Hypothalamus (tissue), 51 donors: ENCODE results near the gene NTN4.
"Not testable (repeated sequence)": the region's sequence is repeated elsewhere in the genome, so short reads cannot be mapped to it uniquely, and the experiment has no call there.

ENCODE experiments used
- DNase-seq, 51 donors: peaks; one replicate each; lab custom pipeline; 2025; lab: John Stamatoyannopoulos, UW

NTN4 gene

GRCh38 chr12:95759718-95760117, 30.8 kb downstream of the NTN4 start:
- DNase-seq = no peak

DNA sequence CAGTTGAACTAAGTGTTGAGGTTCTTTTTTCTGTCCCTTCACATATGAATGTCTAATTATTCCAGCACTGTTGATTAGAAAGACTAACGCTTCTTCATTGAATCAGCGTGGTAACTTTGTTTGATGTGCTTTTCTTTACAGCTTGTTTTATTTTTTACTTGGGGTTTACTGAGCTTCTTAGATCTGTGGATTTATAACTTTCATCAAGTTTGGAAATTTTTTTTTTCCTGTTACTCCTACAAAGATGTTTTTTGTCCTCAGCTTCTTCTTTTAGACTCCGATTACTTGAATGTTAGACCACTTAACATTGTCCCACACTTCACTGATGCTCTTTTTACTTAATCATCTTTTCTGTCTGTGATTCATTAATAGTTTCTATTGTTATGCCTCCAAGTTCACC, 31.5 kb downstream of the NTN4 start:
- DNase-seq = no peak

- no peak for DNase-seq
These were observed 34.2 kb downstream of the NTN4 start for GRCh38 chr12:95756362-95756761.

DNA sequence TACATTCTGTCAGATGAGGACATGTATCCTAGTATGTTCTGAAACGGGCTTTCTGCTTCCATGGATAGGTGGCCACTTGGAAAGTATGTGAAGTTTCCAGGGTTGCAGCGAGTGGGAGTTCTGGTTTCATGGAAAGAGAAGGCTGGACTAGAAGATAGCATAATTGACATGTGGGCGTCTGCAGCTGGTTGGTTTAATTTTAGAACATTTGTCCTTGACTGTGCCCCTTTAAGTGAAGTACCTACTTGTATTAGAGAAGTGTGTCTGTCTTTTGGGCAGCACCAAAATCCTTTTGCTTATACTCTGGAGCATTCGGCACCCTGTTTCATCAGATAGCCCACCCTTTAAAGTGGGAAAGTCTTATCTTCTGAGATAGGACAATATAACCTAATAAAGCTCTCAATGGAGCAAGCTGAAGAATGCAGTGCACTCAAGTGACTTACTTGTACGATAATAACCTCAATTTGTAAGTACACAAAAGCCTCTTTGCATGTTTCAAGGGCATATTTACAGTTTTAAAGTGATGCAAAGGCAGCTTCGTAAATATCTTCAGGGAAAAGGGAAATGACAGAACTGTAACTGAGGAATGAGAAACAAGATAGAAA, 35.2 kb downstream of the NTN4 start:
- DNase-seq = no peak

DNA sequence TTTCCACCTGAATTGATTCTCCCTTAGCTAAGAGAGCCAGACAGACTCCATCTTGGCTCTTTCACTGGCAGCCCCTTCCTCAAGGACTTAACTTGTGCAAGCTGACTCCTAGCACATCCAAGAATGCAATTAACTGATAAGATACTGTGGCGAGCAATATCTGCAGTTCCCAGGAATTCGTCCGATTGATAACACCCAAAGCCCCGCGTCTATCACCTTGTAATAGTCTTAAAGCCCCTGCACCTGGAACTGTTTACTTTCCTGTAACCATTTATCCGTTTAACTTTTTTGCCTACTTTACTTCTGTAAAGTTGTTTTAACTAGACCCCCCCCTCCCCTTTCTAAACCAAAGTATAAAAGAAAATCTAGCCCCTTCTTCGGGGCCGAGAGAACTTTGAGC, 44.5 kb downstream of the NTN4 start:
- not testable (repeated sequence) for DNase-seq

DNA sequence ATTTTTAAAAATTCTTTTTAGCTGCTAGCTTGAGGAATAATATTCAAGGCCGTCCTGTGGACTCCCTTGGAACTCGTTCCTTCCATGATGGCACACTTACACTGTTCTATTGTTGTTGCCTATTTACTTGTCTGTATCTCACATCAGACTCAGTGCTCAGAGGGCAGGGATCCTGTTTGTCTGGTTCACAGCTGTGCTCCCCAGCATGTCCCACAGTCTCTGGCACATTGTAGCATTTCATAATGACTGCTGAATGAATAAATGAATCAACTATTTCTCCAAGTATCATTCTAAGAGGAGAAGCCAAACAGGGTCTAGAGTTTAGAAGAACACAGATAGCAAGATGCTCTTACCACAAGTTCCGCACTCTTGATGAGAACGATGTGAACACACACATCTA, 48.0 kb downstream of the NTN4 start:
- peak in 18 of 51 donors; percentile 1 to 72 (median 24) for DNase-seq

DNA sequence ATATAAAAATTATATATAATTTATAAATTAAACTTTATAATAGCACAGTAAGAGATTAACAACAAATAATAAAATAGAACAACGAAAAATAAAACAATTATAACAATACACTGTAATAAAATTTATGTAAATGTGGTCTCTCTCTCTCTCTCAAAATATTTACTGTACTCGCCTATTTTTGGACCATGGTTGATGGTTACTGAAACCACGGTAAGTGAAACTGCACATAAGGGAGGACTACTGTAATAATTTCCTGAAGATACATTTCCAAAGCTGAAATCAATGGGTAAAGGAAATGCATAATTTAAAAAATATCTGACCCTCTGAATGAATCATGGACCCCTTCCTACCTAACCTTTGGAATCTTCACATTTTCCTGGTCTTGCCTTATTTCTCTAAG, 48.9 kb downstream of the NTN4 start:
- DNase-seq = no peak

GRCh38 chr12:95740751-95741150, 49.8 kb downstream of the NTN4 start:
- DNase-seq = no peak

- peak in 20 of 51 donors; percentile 1 to 65 (median 31) for DNase-seq
These were observed 50.8 kb downstream of the NTN4 start for GRCh38 chr12:95739561-95740313.

DNA sequence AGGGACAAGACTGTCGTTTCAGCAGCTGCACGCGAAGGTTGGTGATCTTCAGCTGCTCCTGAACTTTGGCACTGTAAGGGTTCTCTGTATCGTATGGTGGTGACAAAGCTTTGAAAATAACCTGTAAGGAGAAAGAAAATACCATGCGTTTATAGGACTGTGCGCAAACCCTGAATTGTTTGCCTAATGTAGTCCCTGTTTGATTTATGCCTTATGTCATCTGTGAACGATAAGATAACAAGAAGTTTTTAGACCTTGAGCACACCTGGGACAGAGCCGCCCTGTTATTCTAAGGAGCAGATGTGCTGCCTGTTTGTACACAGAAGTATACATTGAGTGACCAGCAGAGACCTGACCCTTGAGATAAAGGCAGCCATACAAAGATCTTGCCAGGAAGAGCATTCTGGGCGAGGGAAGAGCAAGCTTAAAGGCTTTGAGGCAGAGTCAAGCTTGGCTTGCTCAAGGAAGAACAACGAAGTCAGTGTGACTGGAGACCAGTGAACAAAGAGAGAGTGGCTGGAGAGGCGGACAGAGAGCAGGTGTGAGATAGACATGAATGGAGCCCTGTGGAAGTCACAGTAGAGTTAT, 52.4 kb downstream of the NTN4 start:
- no peak for DNase-seq

DNA sequence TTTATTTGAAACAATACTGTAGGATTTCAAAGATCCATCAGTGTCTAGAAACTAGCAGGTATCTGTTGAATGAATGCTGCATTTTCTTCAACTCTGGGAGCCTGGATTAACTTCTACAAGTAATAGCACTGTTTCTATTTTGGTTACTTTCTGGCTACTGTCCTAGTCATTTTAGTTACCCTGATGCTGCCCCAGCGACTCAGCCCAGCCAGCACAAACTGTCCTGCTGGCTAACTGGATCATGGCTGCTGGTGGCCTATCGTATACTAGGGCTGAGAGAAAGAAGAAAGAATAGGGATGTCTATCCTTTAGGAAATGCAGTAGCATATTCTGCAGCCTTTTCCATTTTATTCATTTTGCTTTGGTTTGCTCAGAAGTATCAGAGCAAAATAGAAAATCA, 53.9 kb downstream of the NTN4 start:
- no peak for DNase-seq

DNA sequence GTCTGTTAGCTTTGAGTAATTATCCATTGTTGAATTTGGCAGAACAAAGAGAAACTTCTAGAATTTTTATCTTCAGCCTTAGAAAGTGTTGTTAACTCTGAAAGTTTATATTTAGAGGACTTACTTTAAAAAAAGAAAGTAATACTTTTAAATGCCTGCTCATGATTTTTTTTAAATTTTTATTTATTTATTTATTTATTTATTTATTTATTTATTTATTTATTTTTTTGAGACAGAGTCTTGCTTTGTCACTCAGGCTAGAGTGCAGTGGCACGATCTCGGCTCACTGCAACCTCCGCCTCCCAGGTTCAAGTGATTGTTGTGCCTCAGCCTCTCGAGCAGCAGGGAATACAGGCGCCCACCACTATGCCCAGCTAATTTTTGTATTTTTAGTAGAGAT, 54.8 kb downstream of the NTN4 start:
- not testable (repeated sequence) for DNase-seq

- no peak for DNase-seq
These were observed 57.3 kb downstream of the NTN4 start for GRCh38 chr12:95733141-95733825.

DNA sequence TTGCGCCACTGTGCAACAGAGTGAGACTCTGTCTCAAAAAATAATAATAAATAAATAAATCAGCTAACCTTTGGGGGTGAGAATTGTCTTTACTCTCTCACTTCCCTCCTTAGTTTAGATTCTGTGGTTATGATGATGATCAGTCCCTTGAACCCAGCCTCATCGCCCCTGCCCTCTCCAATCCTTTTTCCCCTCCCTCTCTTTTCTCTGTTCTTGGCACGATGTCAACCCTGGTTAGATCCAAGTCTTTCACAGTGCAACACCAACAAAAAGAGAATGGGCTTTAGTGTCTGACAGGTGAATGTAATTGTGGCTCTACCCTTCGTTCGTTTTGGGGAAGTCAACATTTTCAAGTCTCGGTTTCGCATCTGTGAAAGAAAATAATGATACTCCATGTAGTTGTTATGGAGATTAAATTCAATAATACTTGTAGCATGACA, 59.0 kb downstream of the NTN4 start:
- no peak for DNase-seq

DNA sequence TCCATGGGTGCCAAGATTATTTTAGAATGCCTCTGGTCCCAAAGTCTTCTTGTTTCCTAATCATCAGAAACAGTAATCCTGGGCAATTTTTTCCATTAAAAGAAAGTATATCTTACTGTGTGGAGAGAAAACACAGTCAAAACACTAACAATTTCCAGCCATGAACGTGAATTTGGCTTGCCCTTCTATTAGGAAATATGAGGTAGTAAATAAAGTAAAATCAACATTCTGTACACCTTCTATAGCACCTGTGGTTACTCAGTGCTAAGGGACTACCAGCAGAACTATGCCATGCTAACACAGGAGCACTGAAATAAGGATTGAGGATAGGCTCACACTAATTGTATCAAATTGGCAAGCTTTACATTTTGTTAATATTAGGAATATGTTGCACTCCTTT, 60.1 kb downstream of the NTN4 start:
- no peak for DNase-seq

GRCh38 chr12:95726903-95727302, 63.7 kb downstream of the NTN4 start:
- no peak for DNase-seq

- no peak for DNase-seq
These were observed 65.8 kb downstream of the NTN4 start for GRCh38 chr12:95724767-95725166.

- no peak for DNase-seq
These were observed 66.7 kb downstream of the NTN4 start for GRCh38 chr12:95723693-95724384.

GRCh38 chr12:95721320-95721719, 69.2 kb downstream of the NTN4 start:
- DNase-seq = no peak

DNA sequence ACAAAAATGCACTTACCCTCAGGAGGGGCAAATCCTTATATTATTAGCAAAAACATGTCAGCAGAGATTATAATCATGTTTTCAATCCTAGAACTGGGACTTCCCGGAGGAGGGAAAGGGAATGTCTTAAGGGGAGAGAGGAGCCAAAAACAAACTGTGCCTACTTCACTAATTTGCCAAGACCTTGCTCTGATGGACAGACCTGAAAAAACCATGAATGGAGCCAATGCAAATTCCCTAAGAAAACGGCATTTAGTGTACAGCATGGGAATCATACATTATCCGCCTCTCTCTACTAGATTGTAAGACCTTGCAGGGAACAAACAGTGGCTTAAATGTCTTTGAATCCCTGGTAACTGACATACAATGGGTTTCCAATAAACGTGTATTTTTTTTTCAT, 70.4 kb downstream of the NTN4 start:
- no peak for DNase-seq

GRCh38 chr12:95718772-95719171, 71.8 kb downstream of the NTN4 start:
- DNase-seq = no peak
